ENCODE results near the gene L3MBTL4.
"Not testable (repeated sequence)": the region's sequence is repeated elsewhere in the genome, so short reads cannot be mapped to it uniquely, and the experiment has no call there.

Gene L3MBTL4

GRCh38 chr18:6397931-6398566, 16.7 kb downstream of the L3MBTL4 start:
- TF ChIP-seq CTCF (IDR thresholded peaks at IDR 0.05; ENCODE audit: borderline replicate concordance, insufficient read depth, low read depth, low read length) = no peak

GRCh38 chr18:6396847-6397246, 17.9 kb downstream of the L3MBTL4 start:
- no peak for TF ChIP-seq CTCF (IDR thresholded peaks at IDR 0.05; ENCODE audit: borderline replicate concordance, insufficient read depth, low read depth, low read length)
- no peak overlapping the region for H3K4me3 ChIP-seq (ENCODE audit: low read depth, low read length)

More at GRCh38 chr18:6397931-6398566, 16.7 kb downstream of the L3MBTL4 start:
- no peak overlapping the region for H3K4me3 ChIP-seq (ENCODE audit: low read depth, low read length)

DNA sequence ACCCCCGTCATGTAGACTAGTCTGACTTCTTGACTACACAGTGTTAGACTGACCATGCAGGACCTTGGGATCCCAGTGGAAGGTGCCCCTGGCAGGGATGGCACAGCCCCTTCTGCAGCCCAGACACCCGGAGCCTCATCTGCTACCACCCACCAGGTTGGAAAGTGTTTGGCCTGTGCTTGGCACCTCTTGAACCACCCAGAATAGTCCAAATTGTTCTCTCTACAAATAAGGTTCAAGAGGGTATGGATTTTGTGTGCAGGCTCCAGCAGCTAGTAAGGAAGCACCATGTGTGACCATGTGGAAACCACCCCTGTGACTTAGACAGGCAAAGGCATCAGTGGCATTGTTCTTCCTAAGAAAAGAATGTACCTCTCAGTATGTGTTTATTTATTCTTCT, 18.4 kb downstream of the L3MBTL4 start:
- no peak for TF ChIP-seq CTCF (IDR thresholded peaks at IDR 0.05; ENCODE audit: borderline replicate concordance, insufficient read depth, low read depth, low read length)
- no peak overlapping the region for H3K4me3 ChIP-seq (ENCODE audit: low read depth, low read length)

- H3K4me3 ChIP-seq (ENCODE audit: low read depth, low read length) = no peak overlapping the region
- TF ChIP-seq CTCF (IDR thresholded peaks at IDR 0.05; ENCODE audit: borderline replicate concordance, insufficient read depth, low read depth, low read length) = no peak
Observed at GRCh38 chr18:6389005-6389404, 25.7 kb downstream of the L3MBTL4 start.

GRCh38 chr18:6382963-6383362, 31.7 kb downstream of the L3MBTL4 start:
- no peak for TF ChIP-seq CTCF (IDR thresholded peaks at IDR 0.05; ENCODE audit: borderline replicate concordance, insufficient read depth, low read depth, low read length)
- H3K4me3 ChIP-seq (ENCODE audit: low read depth, low read length) = no peak overlapping the region

DNA sequence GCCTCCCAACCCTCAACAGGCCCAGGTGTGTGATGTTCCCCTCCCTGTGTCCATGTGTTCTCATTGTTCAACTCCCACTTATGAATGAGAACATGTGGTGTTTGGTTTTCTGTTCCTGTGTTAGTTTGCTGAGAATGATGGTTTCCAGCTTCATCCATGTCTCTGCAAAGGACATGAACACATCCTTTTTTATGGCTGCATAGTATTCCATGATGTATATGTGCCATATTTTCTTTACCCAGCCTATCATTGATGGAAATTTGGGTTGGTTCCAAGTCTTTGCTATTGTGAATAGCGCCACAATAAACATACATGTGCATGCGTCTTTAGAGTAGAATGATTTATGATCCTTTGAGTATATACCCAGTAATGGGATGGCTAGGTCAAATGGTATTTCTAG, 37.2 kb downstream of the L3MBTL4 start:
- not testable (repeated sequence) for H3K4me3 ChIP-seq (ENCODE audit: low read depth, low read length)

DNA sequence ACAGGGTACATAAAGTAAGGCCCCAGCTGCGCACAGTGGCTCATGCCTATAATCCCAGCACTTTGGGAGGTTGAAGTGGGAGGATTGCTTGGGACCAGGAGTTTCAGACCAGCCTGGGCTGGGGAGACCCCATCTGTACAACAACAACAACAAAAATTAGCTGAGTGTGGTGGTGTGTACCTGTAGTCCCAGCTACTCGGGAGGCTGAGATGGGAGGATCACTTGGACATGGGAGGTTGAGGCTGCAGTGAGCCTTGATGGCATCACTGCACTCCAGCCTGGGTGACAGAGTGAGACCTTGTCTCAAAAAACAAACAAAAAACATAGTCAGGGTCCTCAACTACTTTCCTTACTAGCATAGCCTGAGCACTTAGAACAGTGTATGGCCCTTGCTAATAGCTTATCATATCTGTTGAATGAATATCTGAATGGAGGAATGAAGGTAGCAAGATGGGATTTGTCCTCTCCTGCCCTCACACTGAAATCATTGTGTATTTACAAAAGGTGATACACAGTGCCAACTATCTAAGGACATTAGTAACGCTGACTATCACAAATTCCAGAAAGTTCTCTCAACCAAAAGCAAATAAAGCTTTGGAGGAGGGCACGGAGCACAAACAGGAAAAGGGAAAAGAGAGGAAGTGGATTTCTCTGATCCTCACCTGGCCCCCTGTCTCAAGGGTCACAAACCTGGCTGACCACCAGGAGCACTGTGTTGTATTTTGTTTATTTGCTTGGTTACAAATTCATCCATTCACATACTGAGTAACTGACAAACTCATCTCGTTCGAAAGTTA, 38.1 kb downstream of the L3MBTL4 start:
- no peak for TF ChIP-seq CTCF (IDR thresholded peaks at IDR 0.05; ENCODE audit: borderline replicate concordance, insufficient read depth, low read depth, low read length)

More for the DNA sequence above, 38.1 kb downstream of the L3MBTL4 start:
- no peak overlapping the region for H3K4me3 ChIP-seq (ENCODE audit: low read depth, low read length)
